ENCODE results near the gene C1orf94.

The C1orf94 gene

GRCh38 chr1:34144766-34145165, 31.9 kb upstream of the C1orf94 start:
- no peak overlapping the region for H3K27ac ChIP-seq (replicated peaks)
- TF ChIP-seq, protein P1, sequence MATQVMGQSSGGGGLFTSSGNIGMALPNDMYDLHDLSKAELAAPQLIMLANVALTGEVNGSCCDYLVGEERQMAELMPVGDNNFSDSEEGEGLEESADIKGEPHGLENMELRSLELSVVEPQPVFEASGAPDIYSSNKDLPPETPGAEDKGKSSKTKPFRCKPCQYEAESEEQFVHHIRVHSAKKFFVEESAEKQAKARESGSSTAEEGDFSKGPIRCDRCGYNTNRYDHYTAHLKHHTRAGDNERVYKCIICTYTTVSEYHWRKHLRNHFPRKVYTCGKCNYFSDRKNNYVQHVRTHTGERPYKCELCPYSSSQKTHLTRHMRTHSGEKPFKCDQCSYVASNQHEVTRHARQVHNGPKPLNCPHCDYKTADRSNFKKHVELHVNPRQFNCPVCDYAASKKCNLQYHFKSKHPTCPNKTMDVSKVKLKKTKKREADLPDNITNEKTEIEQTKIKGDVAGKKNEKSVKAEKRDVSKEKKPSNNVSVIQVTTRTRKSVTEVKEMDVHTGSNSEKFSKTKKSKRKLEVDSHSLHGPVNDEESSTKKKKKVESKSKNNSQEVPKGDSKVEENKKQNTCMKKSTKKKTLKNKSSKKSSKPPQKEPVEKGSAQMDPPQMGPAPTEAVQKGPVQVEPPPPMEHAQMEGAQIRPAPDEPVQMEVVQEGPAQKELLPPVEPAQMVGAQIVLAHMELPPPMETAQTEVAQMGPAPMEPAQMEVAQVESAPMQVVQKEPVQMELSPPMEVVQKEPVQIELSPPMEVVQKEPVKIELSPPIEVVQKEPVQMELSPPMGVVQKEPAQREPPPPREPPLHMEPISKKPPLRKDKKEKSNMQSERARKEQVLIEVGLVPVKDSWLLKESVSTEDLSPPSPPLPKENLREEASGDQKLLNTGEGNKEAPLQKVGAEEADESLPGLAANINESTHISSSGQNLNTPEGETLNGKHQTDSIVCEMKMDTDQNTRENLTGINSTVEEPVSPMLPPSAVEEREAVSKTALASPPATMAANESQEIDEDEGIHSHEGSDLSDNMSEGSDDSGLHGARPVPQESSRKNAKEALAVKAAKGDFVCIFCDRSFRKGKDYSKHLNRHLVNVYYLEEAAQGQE (IDR thresholded peaks at IDR 0.05; ENCODE audit: insufficient replicate concordance, low read depth), result no peak
- no peak for TF ChIP-seq CTCF (IDR thresholded peaks at IDR 0.05; ENCODE audit: insufficient read depth, low read length)
- no peak for TF ChIP-seq SPI1 (IDR thresholded peaks at IDR 0.05; ENCODE audit: borderline replicate concordance, low read depth)
- no peak for TF ChIP-seq POLR2AphosphoS5 (IDR thresholded peaks at IDR 0.05; ENCODE audit: low read depth)
- TF ChIP-seq GABPA (IDR thresholded peaks at IDR 0.05; ENCODE audit: low read depth), result no peak
- no peak overlapping the region for H3K4me3 ChIP-seq (replicated peaks; ENCODE audit: insufficient read depth, low read length)
- DNase-seq (ENCODE audit: low read depth in 1 of 2, low spot score in 1 of 2), result no peak
- H3K27me3 ChIP-seq (ENCODE audit: insufficient read depth, poor library complexity, severe bottlenecking), result no peaks in the 10 kb centered on the region

- Histone ChIP-seq H3K4me3 (replicated peaks; ENCODE audit: insufficient read depth, low read length) (no peak overlapping the region), H3K27ac (replicated peaks) (no peak overlapping the region), H3K27me3 (ENCODE audit: insufficient read depth, poor library complexity, severe bottlenecking) (no peaks in the 10 kb centered on the region)
- DNase-seq (ENCODE audit: low read depth in 1 of 2, low spot score in 1 of 2), result no peak
- no peak for TF ChIP-seq GABPA (IDR thresholded peaks at IDR 0.05; ENCODE audit: low read depth)
These were observed 29.4 kb upstream of the C1orf94 start for GRCh38 chr1:34147301-34147700.

DNA sequence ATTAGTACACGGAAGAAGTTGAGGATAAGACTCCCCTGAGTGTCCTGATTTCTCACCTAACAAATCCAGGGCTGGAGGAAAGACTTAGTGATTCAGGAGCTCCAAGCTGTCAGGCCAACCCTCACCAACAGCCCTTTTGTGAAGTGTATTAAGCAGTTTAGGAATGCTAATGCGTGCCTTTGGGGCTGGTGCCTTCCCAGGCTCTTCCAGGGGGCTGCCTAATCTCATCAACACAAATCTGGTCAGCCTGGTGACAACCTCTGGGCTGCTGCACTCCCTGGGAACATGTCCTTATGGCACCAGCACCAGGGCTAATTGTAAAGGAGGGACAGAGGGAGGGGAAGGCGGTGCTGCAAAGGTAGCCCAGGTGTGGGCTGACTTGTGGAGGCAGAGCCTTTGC, 27.2 kb upstream of the C1orf94 start:
- Histone ChIP-seq H3K4me3 (replicated peaks; ENCODE audit: insufficient read depth, low read length) (no peak overlapping the region), H3K27ac (replicated peaks) (no peak overlapping the region), H3K27me3 (ENCODE audit: insufficient read depth, poor library complexity, severe bottlenecking) (no peaks in the 10 kb centered on the region)
- DNase-seq (ENCODE audit: low read depth in 1 of 2, low spot score in 1 of 2), result no peak
- TF ChIP-seq GABPA (IDR thresholded peaks at IDR 0.05; ENCODE audit: low read depth) (no peak), SPI1 (IDR thresholded peaks at IDR 0.05; ENCODE audit: borderline replicate concordance, low read depth) (no peak), CTCF (IDR thresholded peaks at IDR 0.05; ENCODE audit: insufficient read depth, low read length) (no peak), POLR2AphosphoS5 (IDR thresholded peaks at IDR 0.05; ENCODE audit: low read depth) (no peak)
- TF ChIP-seq, protein P1 (IDR thresholded peaks at IDR 0.05; ENCODE audit: insufficient replicate concordance, low read depth), result no peak

DNA sequence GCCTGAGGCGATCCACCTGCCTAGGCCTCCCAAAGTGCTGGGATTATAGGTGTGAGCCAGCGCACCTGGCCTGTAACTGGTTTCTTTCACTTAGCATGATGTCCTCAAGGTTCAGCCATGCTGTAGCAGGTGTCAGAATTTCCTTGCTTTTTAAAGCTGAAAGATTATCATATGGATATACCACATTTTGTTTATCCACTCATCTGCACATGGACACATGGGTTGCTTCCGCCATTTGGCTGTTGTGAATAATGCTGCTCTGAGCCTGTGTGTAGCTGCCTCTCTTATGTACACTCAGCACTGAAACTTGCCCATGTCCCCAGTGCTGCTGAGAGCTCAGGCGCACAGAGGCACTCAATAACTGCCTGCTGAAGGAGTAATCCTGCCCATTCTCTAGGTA, 23.5 kb upstream of the C1orf94 start:
- Histone ChIP-seq H3K4me3 (replicated peaks; ENCODE audit: insufficient read depth, low read length) (no peak overlapping the region), H3K27me3 (ENCODE audit: insufficient read depth, poor library complexity, severe bottlenecking) (no peaks in the 10 kb centered on the region), H3K27ac (replicated peaks) (no peak overlapping the region)
- TF ChIP-seq CTCF (IDR thresholded peaks at IDR 0.05; ENCODE audit: insufficient read depth, low read length), result no peak
- TF ChIP-seq GABPA (IDR thresholded peaks at IDR 0.05; ENCODE audit: low read depth), result no peak
- TF ChIP-seq, protein P1 (IDR thresholded peaks at IDR 0.05; ENCODE audit: insufficient replicate concordance, low read depth), result no peak
- TF ChIP-seq POLR2AphosphoS5 (IDR thresholded peaks at IDR 0.05; ENCODE audit: low read depth), result no peak
- TF ChIP-seq SPI1 (IDR thresholded peaks at IDR 0.05; ENCODE audit: borderline replicate concordance, low read depth), result no peak
- DNase-seq (ENCODE audit: low read depth in 1 of 2, low spot score in 1 of 2), result no peak

All from HL-60 (cell line).